GM23338 (cell line): ENCODE measurements around the gene TOMM6. TPM values are rescaled to one million over a fixed set of nuclear protein-coding genes. Genes with fewer than 3 reads are reported as not detected.

Experiments
- ATAC-seq: fragments of 200-7000 bp; cut with Tn5 transposase; 3 replicates; pipeline ENCODE4 v1.9.1; 2020
- DNase-seq: peaks from one replicate; pipeline ENCODE4 v3.0.0-alpha.2; 2015; ENCODE audit warnings: low spot score
- H2AFZ ChIP-seq: fragments of 200-600 bp; sonication (generic); 2 replicates; pipeline ENCODE4 v1.8.0; 2016; ENCODE audit warnings: antibody characterized with exemption, mild to moderate bottlenecking, moderate library complexity
- H3F3A ChIP-seq: fragments of 200-600 bp; sonication (generic); replicated peaks from 2 replicates; pipeline ENCODE4 v1.8.0; 2017; ENCODE audit warnings: antibody characterized with exemption, mixed run types, low read depth
- H3K27ac ChIP-seq: fragments of 200-600 bp; sonication (generic); 2 replicates; pipeline ENCODE4 v1.6.1; 2016; ENCODE audit warnings: low read depth
- H3K27me3 ChIP-seq: fragments of 200-600 bp; sonication (generic); 2 replicates; pipeline ENCODE4 v1.8.0; 2016; ENCODE audit warnings: mild to moderate bottlenecking, mixed run types, moderate library complexity; ENCODE audit not compliant: insufficient read depth
- H3K36me3 ChIP-seq: fragments of 200-600 bp; sonication (generic); 2 replicates; pipeline ENCODE4 v1.8.0; 2016; ENCODE audit warnings: mild to moderate bottlenecking; ENCODE audit not compliant: insufficient read depth
- H3K4me1 ChIP-seq: fragments of 200-600 bp; sonication (generic); 2 replicates; pipeline ENCODE4 v1.8.0; 2016; ENCODE audit warnings: mild to moderate bottlenecking, moderate library complexity; ENCODE audit not compliant: insufficient read depth
- H3K4me2 ChIP-seq: fragments of 200-600 bp; sonication (generic); 2 replicates; pipeline ENCODE4 v1.7.1; 2017; ENCODE audit warnings: mixed run types
- H3K4me3 ChIP-seq: fragments of 200-600 bp; sonication (generic); 2 replicates; pipeline ENCODE4 v1.6.1; 2016; ENCODE audit warnings: mixed run types
- H3K79me2 ChIP-seq: fragments of 200-600 bp; sonication (generic); replicated peaks from 2 replicates; pipeline ENCODE4 v1.8.0; 2017; ENCODE audit warnings: mild to moderate bottlenecking; ENCODE audit not compliant: insufficient read depth
- H3K9me2 ChIP-seq: fragments of 200-600 bp; sonication (generic); 2 replicates; pipeline ENCODE4 v1.8.0; 2017; ENCODE audit not compliant: insufficient read depth
- H4K20me1 ChIP-seq: fragments of 200-600 bp; sonication (generic); replicated peaks from 2 replicates; pipeline ENCODE4 v1.8.0; 2017; ENCODE audit warnings: mild to moderate bottlenecking; ENCODE audit not compliant: insufficient read depth
- H3K27ac Mint-ChIP-seq: 2 replicates; pipeline ENCODE4 v1.8.0; 2020; ENCODE audit warnings: inconsistent platforms, mild to moderate bottlenecking, moderate library complexity, mixed read lengths
- H3K27me3 Mint-ChIP-seq: 3 replicates; pipeline ENCODE4 v1.8.0; 2022; ENCODE audit warnings: low read depth, mild to moderate bottlenecking, moderate library complexity, mixed read lengths, inconsistent platforms; ENCODE audit not compliant: insufficient read depth, poor library complexity
- H3K36me3 Mint-ChIP-seq: 3 replicates; pipeline ENCODE4 v1.8.0; 2021; ENCODE audit warnings: low read depth, mild to moderate bottlenecking, inconsistent platforms, moderate library complexity, mixed read lengths
- H3K4me1 Mint-ChIP-seq: 3 replicates; pipeline ENCODE4 v1.8.0; 2020; ENCODE audit warnings: mild to moderate bottlenecking, inconsistent platforms, mixed read lengths
- H3K4me3 Mint-ChIP-seq: 3 replicates; pipeline ENCODE4 v1.8.0; 2021; ENCODE audit warnings: moderate library complexity, mild to moderate bottlenecking, inconsistent platforms, mixed read lengths
- H3K9me3 Mint-ChIP-seq: 3 replicates; pipeline ENCODE4 v1.8.0; 2020; ENCODE audit warnings: moderate library complexity, mild to moderate bottlenecking, inconsistent platforms, mixed read lengths
- CREB1 ChIP-seq: fragments of 250-450 bp; sonication (Bioruptor Pico); IDR thresholded peaks from 2 replicates; pipeline ENCODE4 v1.5.0; 2020; ENCODE audit warnings: low read depth, mild to moderate bottlenecking, moderate library complexity
- CTCF ChIP-seq, 2 experiments: fragments of 200-600 bp in 1 of 2; sonication (generic) in 1 of 2; conservative IDR thresholded peaks; 2 replicates each; pipeline versions ENCODE4 v1.5.1 to v1.6.1; 2016 to 2017; ENCODE audit warnings: antibody characterized with exemption in 2 of 2, low read depth in 2 of 2, mild to moderate bottlenecking in 2 of 2, moderate library complexity in 1 of 2
- ETS1 ChIP-seq: IDR thresholded peaks from 2 replicates; pipeline ENCODE4 v1.6.1; 2016; ENCODE audit warnings: antibody characterized with exemption
- EZH2 ChIP-seq: fragments of 200-600 bp; sonication (generic); IDR thresholded peaks from one replicate; pipeline ENCODE4 v1.8.0; 2017; ENCODE audit warnings: antibody characterized with exemption, mild to moderate bottlenecking, low read depth; ENCODE audit not compliant: unreplicated experiment
- EZH2phosphoT487 ChIP-seq: fragments of 200-600 bp; sonication (generic); IDR thresholded peaks from one replicate; pipeline ENCODE4 v1.8.1; 2018; ENCODE audit warnings: antibody characterized with exemption; ENCODE audit not compliant: unreplicated experiment
- JUNB ChIP-seq: IDR thresholded peaks from one replicate; pipeline ENCODE4 v1.6.1; 2016; ENCODE audit warnings: antibody characterized with exemption; ENCODE audit not compliant: unreplicated experiment
- NANOG ChIP-seq: IDR thresholded peaks from 2 replicates; pipeline ENCODE4 v1.6.1; 2016; ENCODE audit warnings: antibody characterized with exemption, borderline replicate concordance
- POLR2AphosphoS5 ChIP-seq: IDR thresholded peaks from 2 replicates; pipeline ENCODE4 v1.6.1; 2016; ENCODE audit warnings: antibody characterized with exemption, low read depth
- REST ChIP-seq: IDR thresholded peaks from one replicate; pipeline ENCODE4 v1.6.1; 2018; ENCODE audit warnings: antibody characterized with exemption; ENCODE audit not compliant: unreplicated experiment
- ZNF114 ChIP-seq: fragments of 250-450 bp; sonication (Bioruptor Pico); IDR thresholded peaks from 2 replicates; pipeline ENCODE4 v1.5.0; 2020; ENCODE audit warnings: mild to moderate bottlenecking, moderate library complexity
- ZNF331 ChIP-seq: fragments of 250-450 bp; sonication (Bioruptor Pico); IDR thresholded peaks from 2 replicates; pipeline ENCODE4 v1.5.0; 2020; ENCODE audit warnings: low read depth, mild to moderate bottlenecking, moderate library complexity
- polyA plus RNA-seq: library from polyadenylated mRNA; unstranded; fragments of >200 nt; fragmentation: Nextera tagmentation; extraction: Ambion mirVana; gene quantifications from 2 replicates; pipeline ENCODE4 v1.2.1, GENCODE V29; 2016
- total RNA-seq: library from RNA; depleted of rRNA; stranded (reverse); fragments of >200 nt; shearing (Covaris generic); gene quantifications from 2 replicates; pipeline ENCODE4 v1.2.3, GENCODE V29; 2014

Gene TOMM6
- total and polyA plus RNA-seq, 2 experiments from 2014 or later, result 195 to 372 TPM

GRCh38 chr6:41746107-41746506, 41.4 kb upstream of the TOMM6 start (continued):
- TF ChIP-seq ETS1 (no peak), ZNF331 (no peak), CTCF (conservative IDR thresholded peaks at IDR 0.05; ENCODE audit: low read depth in 2 of 2) (no peak), REST (no peak)

- Histone ChIP-seq H3K4me1 (no peaks in the 10 kb centered on the region), H2AFZ (no peak within 1 kb of the TSS; the same call in 1 of the 2 replicates), H3K36me3 (no peaks in the 10 kb centered on the region), H3K9me2 (no peaks in the 10 kb centered on the region), H3K27me3 (no peaks in the 10 kb centered on the region), H3F3A (no peaks in the 10 kb centered on the region), H3K79me2 (no peaks in the 10 kb centered on the region), H3K4me3 (no peak within 1 kb of the TSS), H3K27ac (no peak within 1 kb of the TSS), H4K20me1 (no peaks in the 10 kb centered on the region), H3K4me2 (no peak within 1 kb of the TSS)
- Mint-ChIP-seq H3K27me3 (peaks cover 7% of the 10 kb centered on the region), H3K9me3 (no peaks in the 10 kb centered on the region), H3K4me3 (no peak within 1 kb of the TSS), H3K36me3 (no peaks in the 10 kb centered on the region), H3K27ac (no peak within 1 kb of the TSS), H3K4me1 (no peaks in the 10 kb centered on the region)
- DNase-seq (no peak), ATAC-seq (no peak)
- TF ChIP-seq NANOG (no peak), EZH2phosphoT487 (no peak), CREB1 (CRISPR knock-in tag) (no peak), POLR2AphosphoS5 (no peak), REST (no peak), ZNF114 (CRISPR knock-in tag) (no peak), EZH2 (no peak), JUNB (no peak), ETS1 (no peak)
Measured at GRCh38 chr6:41747256-41748101, 40.0 kb upstream of the TOMM6 start, which contains the start of gene PGC. Gene PGC, minus strand, starts transcription at chr6:41747397. Its CDS starts 63 bp downstream, at chr6:41747334.
